Measurements from ENCODE around the gene PHACTR1.

PHACTR1 gene

GRCh38 chr6:12802440-12802839, 85.9 kb downstream of the PHACTR1 start:
- no peak for DNase-seq

GRCh38 chr6:12803486-12803885, 86.9 kb downstream of the PHACTR1 start:
- DNase-seq: no peak

- DNase-seq: peak in 1 of 58 donors; percentile 4
These were observed 88.5 kb downstream of the PHACTR1 start for GRCh38 chr6:12804952-12805645.

- no peak for DNase-seq
These were observed 89.6 kb downstream of the PHACTR1 start for GRCh38 chr6:12806136-12806535.

- no peak for DNase-seq
These were observed 90.2 kb downstream of the PHACTR1 start for GRCh38 chr6:12806796-12807195.

- no peak for DNase-seq
These were observed 95.0 kb downstream of the PHACTR1 start for GRCh38 chr6:12811519-12811918.

GRCh38 chr6:12813321-12813720, 96.8 kb downstream of the PHACTR1 start:
- no peak for DNase-seq

GRCh38 chr6:12814015-12814414, 97.4 kb downstream of the PHACTR1 start:
- no peak for DNase-seq

GRCh38 chr6:12815089-12815488, 98.5 kb downstream of the PHACTR1 start:
- no peak for DNase-seq

- DNase-seq: no peak
These were observed 99.5 kb downstream of the PHACTR1 start for GRCh38 chr6:12815884-12816600.

GRCh38 chr6:12818324-12818723, 101.8 kb downstream of the PHACTR1 start:
- DNase-seq: no peak

GRCh38 chr6:12823847-12824246, 107.3 kb downstream of the PHACTR1 start:
- DNase-seq: no peak

- DNase-seq: no peak
These were observed 110.0 kb downstream of the PHACTR1 start for GRCh38 chr6:12826584-12826983.

- DNase-seq: no peak
These were observed 111.4 kb downstream of the PHACTR1 start for GRCh38 chr6:12827921-12828320.

- DNase-seq: no peak
These were observed 115.7 kb downstream of the PHACTR1 start for GRCh38 chr6:12832226-12832735.

- DNase-seq: no peak
These were observed 119.4 kb downstream of the PHACTR1 start for GRCh38 chr6:12836009-12836408.

- no peak for DNase-seq
These were observed 125.1 kb downstream of the PHACTR1 start for GRCh38 chr6:12841619-12842018.

- no peak for DNase-seq
These were observed 125.5 kb downstream of the PHACTR1 start for GRCh38 chr6:12842114-12842513.

- no peak for DNase-seq
These were observed 126.1 kb downstream of the PHACTR1 start for GRCh38 chr6:12842658-12843057.

GRCh38 chr6:12844284-12845223, 128.0 kb downstream of the PHACTR1 start:
- peak in 2 of 58 donors; percentile 0 to 10 for DNase-seq

GRCh38 chr6:12845224-12846004, 128.8 kb downstream of the PHACTR1 start:
- no peak for DNase-seq

Measured in anterior cingulate cortex (tissue), 58 donors.